Kidney capillary endothelial cell (primary cell): Measurements from ENCODE around the gene NOP53.
"Not testable (repeated sequence)": the region's sequence is repeated elsewhere in the genome, so short reads cannot be mapped to it uniquely, and the experiment has no call there.

Experiments used
- DNase-seq: peaks from one replicate; pipeline ENCODE4 v3.0.0-alpha.2; 2018; ENCODE audit warnings: low spot score

The NOP53 gene

GRCh38 chr19:47777245-47778048, 32.1 kb downstream of the NOP53 start:
- DNase-seq = not testable (repeated sequence)

GRCh38 chr19:47778049-47778953, 33.0 kb downstream of the NOP53 start, which contains the start of gene SELENOW:
TSS of gene SELENOW (plus strand) at chr19:47778703. CDS start at chr19:47778786, 83 bp downstream.
- DNase-seq = peak; percentile 69

DNA sequence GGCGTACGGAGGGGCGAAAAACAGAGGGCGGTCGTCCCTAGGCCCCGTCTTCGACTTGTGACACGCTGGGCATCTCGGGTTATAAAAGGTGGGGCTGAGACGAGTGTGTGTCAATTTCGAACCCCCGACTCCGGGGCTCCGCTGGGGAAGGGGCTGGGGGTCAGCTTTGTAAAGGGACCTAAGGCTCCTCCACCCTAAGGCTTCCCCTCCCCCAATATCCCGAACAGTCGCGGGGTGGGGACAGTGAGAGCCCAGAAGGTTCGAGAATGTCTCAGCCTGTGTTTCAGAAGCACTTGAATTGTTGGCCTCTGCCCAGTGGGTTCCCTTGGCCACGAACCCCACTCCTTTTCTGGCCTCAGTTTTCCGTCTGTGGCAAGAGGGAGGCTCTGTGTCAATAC, 33.6 kb downstream of the NOP53 start:
- DNase-seq = no peak

DNA sequence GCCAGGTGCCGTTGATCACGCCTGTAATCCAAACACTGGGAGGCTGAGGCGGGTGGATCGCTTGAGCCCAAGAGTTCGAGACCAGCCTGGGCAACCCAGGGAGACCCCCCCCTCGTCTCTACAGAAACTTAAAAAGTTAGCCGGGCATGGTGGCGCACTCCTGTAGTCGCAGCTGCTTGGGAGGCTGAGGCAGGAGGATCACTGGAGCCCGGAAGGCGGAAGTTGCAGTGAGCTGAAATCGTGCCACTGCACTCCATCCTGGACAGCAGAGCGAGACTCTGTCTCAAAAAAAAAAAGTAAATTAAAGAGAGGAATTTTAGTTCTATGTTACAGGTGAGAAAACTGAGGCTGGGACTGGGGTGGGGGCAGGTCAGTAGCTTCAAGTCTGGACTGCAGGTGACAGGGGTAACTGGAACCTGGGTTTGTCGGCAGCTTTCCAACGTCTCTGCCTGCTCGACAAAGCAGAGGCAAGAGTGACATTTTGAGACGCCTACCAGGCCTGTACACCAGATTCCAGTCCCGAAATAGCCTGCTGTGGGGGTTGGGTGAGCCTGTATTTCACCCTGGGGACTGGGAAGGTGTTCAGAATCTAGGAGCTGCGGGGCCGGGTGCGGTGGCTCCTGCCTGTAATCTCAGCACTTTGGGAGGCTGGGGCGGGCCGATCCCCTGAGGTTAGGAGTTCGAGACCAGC, 34.3 kb downstream of the NOP53 start:
- DNase-seq = no peak

GRCh38 chr19:47780215-47780551, 34.8 kb downstream of the NOP53 start:
- no peak for DNase-seq

GRCh38 chr19:47781590-47782262, 36.4 kb downstream of the NOP53 start:
- no peak for DNase-seq

- no peak for DNase-seq
Observed at GRCh38 chr19:47786566-47786965, 41.2 kb downstream of the NOP53 start.

DNA sequence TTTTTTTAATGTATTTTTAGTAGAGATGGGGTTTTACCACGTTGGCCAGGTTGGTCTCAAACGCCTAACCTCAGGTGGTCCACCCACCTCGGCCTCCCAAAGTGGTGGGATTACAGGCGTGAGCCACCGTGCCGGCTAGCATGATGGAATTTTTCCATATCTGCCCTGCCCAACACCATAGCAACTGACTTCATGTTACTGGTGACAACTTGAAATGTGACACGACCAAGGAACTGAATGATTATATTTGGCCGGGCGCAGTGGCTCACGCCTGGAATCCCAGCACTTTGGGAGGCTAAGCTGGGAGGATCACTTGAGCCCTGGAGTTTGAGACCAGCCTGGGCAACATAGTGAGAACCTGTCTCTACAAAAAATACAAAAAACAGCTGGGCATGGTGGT, 42.0 kb downstream of the NOP53 start:
- DNase-seq = not testable (repeated sequence)

- DNase-seq = not testable (repeated sequence)
Observed at GRCh38 chr19:47789811-47790210, 44.5 kb downstream of the NOP53 start.

DNA sequence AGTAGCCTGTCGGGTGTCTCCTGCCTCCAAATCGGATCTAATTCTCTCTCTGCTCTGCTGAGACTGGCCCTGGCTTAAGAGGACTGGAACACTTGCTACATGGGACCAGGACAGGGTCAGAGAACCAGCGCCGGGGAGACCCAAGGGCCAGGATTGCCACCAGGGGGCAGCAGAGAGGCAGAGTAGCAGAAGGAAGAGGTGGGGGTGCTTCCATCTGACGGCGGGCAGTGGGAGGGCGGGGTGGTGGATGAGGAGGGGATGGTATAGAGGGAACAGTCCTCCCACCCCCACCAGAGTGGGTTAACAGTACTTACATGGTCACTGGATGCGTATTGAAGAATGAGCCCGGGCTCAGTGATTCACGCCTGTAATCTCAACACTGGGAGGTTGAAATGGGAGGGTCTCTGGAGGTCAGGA, 45.1 kb downstream of the NOP53 start:
- peak; percentile 63 for DNase-seq

GRCh38 chr19:47792616-47793015, 47.3 kb downstream of the NOP53 start:
- DNase-seq = no peak

DNA sequence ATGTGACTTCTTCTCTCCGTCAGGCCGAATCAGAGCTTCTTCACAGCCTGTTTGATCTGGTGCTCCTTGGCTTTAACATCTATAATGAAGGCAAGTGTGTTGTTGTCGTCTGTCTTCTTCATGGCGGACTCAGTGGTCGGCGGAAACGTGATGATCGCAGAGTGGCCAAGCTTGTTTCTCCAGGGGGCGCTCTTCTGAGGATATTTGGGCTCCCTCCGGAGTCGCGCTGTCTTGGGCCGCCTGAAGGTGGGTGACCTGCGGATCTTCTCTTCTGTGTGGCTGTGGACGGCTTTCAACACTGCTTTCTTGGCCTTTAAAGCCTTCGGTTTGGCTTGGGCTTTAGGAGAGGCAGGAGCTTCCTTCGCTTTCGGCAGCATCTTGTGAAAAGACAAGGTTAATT, 49.2 kb downstream of the NOP53 start:
- DNase-seq = no peak

DNA sequence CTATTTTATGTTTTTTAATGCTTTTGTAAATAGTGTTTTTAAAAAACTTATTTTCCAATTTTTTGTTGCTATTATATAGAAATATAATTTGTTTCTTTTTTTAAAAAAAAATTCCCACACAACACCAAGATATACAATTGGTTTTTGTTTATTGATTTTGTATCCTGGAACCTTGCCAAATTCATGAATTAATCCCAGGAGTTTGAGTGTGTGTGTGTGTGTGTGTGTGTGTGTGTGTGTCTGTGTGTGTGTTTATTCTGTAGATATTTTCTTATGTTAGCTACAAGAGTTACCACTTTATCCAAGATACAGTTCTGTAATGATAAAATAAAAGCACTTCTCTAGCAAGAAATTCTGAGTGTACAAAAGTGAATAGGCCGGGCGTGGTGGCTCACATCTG, 51.4 kb downstream of the NOP53 start:
- no peak for DNase-seq

- DNase-seq = no peak
Observed at GRCh38 chr19:47797996-47798903, 52.9 kb downstream of the NOP53 start.

DNA sequence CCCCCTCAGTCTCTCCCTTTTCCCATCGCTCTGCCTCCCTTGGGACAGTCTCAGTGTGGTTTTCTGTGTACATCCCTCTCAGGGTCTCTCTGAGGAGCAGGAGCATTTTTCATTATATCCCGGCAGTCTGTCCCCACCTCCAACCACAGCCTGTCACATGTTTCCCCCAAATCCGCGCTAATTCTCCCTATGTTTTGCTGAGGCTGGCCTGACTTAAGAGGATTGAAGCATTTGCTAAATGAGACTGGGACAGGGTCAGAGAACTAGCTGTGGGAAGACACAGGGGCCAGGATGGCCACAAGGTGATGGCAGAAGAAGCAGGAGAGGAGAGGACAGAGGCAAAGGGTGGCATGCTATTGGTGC, 53.5 kb downstream of the NOP53 start:
- DNase-seq = no peak

- no peak for DNase-seq
Observed at GRCh38 chr19:47801270-47801669, 55.9 kb downstream of the NOP53 start.

- DNase-seq = no peak
Observed at GRCh38 chr19:47802521-47803043, 57.2 kb downstream of the NOP53 start.

DNA sequence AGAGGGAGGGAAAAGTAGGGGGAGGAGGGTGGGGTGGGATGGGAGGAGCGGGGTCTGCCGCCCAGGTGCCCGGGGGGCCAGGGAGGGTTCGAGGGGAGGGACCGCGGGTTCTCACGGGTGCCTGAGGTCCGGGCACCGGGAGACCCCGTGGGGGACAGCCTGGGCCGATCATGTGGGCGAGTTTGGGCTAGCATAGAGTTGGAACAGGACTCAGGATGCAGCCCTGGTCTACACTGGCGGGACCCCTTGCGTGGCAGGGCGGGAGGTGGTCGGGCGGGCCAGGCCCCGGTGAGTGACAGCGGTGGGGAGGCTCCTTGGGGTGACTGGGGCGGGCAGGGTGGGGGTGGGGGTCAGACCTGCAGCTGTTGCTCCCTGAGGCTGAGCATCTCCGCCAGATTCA, 57.8 kb downstream of the NOP53 start:
- not testable (repeated sequence) for DNase-seq

DNA sequence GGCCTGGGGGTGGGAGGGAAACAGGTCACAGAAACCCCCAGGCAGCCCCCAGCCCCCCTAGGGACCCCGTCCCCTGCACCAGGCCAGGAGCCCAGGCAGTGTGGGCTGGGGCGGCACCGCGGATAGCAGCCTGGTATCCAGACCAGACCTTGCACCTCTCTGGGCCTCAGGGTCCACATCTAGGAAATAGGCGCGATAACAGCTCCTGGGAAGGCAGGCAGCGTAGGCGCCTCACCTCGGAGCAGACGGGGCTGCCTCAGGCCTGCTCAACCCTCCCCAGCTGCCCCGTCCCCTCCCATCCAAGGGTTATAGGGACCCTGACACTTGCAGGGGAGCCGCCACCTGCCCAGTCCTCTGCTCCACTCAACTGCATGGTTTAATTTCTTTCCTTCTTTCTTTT, 58.3 kb downstream of the NOP53 start:
- DNase-seq = not testable (repeated sequence)

GRCh38 chr19:47804451-47804850, 59.1 kb downstream of the NOP53 start, which contains the start of gene TPRX1:
TSS of gene TPRX1 (minus strand) at chr19:47804551. CDS start at chr19:47804539, 12 bp downstream.
- not testable (repeated sequence) for DNase-seq
